ENCODE data around the gene RHO. TPM values are rescaled to one million over a fixed set of nuclear protein-coding genes. Genes with fewer than 3 reads are reported as not detected.
"Not testable (repeated sequence)": the region's sequence is repeated elsewhere in the genome, so short reads cannot be mapped to it uniquely, and the experiment has no call there.

RHO gene
- polyA plus RNA-seq, 5 donors = 0.06 to 0.13 (median 0.08) TPM; not detected in 2

GRCh38 chr3:129543156-129543790 is 14.8 kb downstream of the RHO start, which contains the start of gene H1-8:
H1-8 (plus strand) TSS chr3:129543175; CDS start chr3:129543219, 44 bp downstream.
- DNase-seq = no peak

GRCh38 chr3:129543999-129544398 is 15.6 kb downstream of the RHO start:
- no peak for DNase-seq

- not testable (repeated sequence) for DNase-seq
Measured at GRCh38 chr3:129545951-129546350, 17.5 kb downstream of the RHO start.

GRCh38 chr3:129547241-129547640 is 18.8 kb downstream of the RHO start:
- DNase-seq = no peak

- DNase-seq = no peak
Measured at GRCh38 chr3:129548104-129548965, 19.9 kb downstream of the RHO start.

GRCh38 chr3:129549006-129549800 is 20.8 kb downstream of the RHO start:
- DNase-seq = no peak

- no peak for DNase-seq
Measured at GRCh38 chr3:129549805-129550204, 21.4 kb downstream of the RHO start.

- no peak for DNase-seq
Measured at GRCh38 chr3:129552287-129553050, 24.0 kb downstream of the RHO start.

GRCh38 chr3:129553171-129553570 is 24.7 kb downstream of the RHO start:
- DNase-seq = no peak

- no peak for DNase-seq
Measured at GRCh38 chr3:129553719-129554118, 25.3 kb downstream of the RHO start.

- DNase-seq = no peak
Measured at GRCh38 chr3:129554356-129555152, 26.1 kb downstream of the RHO start.

GRCh38 chr3:129555153-129555550 is 26.7 kb downstream of the RHO start:
- DNase-seq = no peak

GRCh38 chr3:129555616-129556357 is 27.3 kb downstream of the RHO start:
- no peak for DNase-seq

GRCh38 chr3:129556358-129556695 is 27.9 kb downstream of the RHO start:
- DNase-seq = no peak

GRCh38 chr3:129556890-129557547 is 28.6 kb downstream of the RHO start:
- no peak for DNase-seq

- peak in 1 of 2 donors; percentile 57 for DNase-seq
Measured at GRCh38 chr3:129557548-129557894, 29.1 kb downstream of the RHO start.

GRCh38 chr3:129558081-129558771 is 29.8 kb downstream of the RHO start:
- no peak for DNase-seq

GRCh38 chr3:129558772-129559564 is 30.5 kb downstream of the RHO start:
- DNase-seq = no peak

Measured in right lung (tissue), 5 donors.